Measurements from ENCODE around the gene LIPJ. TPM values are rescaled to one million over a fixed set of nuclear protein-coding genes. Genes with fewer than 3 reads are reported as not detected.

The LIPJ gene
- total RNA-seq, 1 experiment from 2014 or later, result 0.09 TPM

- TF ChIP-seq HMGXB4 (CRISPR knock-in tag; IDR thresholded peaks at IDR 0.05), result no peak
These were observed 21.6 kb downstream of the LIPJ start (continued) for GRCh38 chr10:88608052-88608732.

GRCh38 chr10:88608780-88609179, 22.2 kb downstream of the LIPJ start:
- CTCF ChIA-PET, result interaction anchor here (1.7 kb wide), 1 partner anchor 120 kb away, joined by 4 read pairs; no protein-coding TSS in a partner anchor

More at GRCh38 chr10:88608780-88609179, 22.2 kb downstream of the LIPJ start:
- Mint-ChIP-seq H3K9me3 (no peaks in the 10 kb centered on the region), H3K27me3 (ENCODE audit: low read depth) (no peaks in the 10 kb centered on the region; the same call in 1 of the 2 replicates), H3K36me3 (no peaks in the 10 kb centered on the region), H3K4me3 (no peak overlapping the region), H3K4me1 (0 out of 2 replicates have a peak, but pooled peaks cover 3% of the 10 kb centered on the region), H3K27ac (no peak overlapping the region)
- TF ChIP-seq ZNF263 (CRISPR knock-in tag; IDR thresholded peaks at IDR 0.05; ENCODE audit: low read depth) (no peak), E2F5 (CRISPR knock-in tag; IDR thresholded peaks at IDR 0.05) (no peak), IRF2 (CRISPR knock-in tag; IDR thresholded peaks at IDR 0.05; ENCODE audit: borderline replicate concordance, low read depth) (no peak), ETV6 (CRISPR knock-in tag; IDR thresholded peaks at IDR 0.05) (no peak), STAT6 (CRISPR knock-in tag; conservative IDR thresholded peaks at IDR 0.05; ENCODE audit: low read depth) (no peak), ZNF425 (CRISPR knock-in tag; conservative IDR thresholded peaks at IDR 0.05) (no peak), ZBTB43 (CRISPR knock-in tag; IDR thresholded peaks at IDR 0.05) (no peak), SP1 (CRISPR knock-in tag; conservative IDR thresholded peaks at IDR 0.05) (no peak), USF1 (CRISPR knock-in tag; IDR thresholded peaks at IDR 0.05) (no peak), ZMAT4 (CRISPR knock-in tag; IDR thresholded peaks at IDR 0.05) (no peak)
- POLR2A ChIA-PET, result no interaction called here
- ATAC-seq (no peak), DNase-seq (ENCODE audit: low spot score) (no peak)
